ENCODE results near the gene EXOC4. TPM values are rescaled to one million over a fixed set of nuclear protein-coding genes. Genes with fewer than 3 reads are reported as not detected.

The EXOC4 gene
- total and polyA plus RNA-seq, 2 of the 8 experiments (the other 6 are each of a cell fraction or from before 2014, with no cell fraction given): 27.0 to 67.3 TPM

GRCh38 chr7:133408212-133408611 is 155.3 kb downstream of the EXOC4 start:
- no peak overlapping the region for H3K18ac ChIP-seq (ENCODE audit: extremely low read depth, low read length)
- no peaks in the 10 kb centered on the region for H3K9me3 ChIP-seq (ENCODE audit: insufficient read depth in 2 of 2, low read depth in 1 of 2, low read length in 1 of 2)
- FAIRE-seq (no peak), DNase-seq (ENCODE audit: low read depth in 1 of 2, low spot score in 2 of 2) (no peak)
- POLR2A ChIA-PET (ENCODE audit: partially characterized antibody): no interaction called here
- WGBS, 2 experiments (ENCODE audit: extremely low coverage in 1 of 2, insufficient coverage in 1 of 2, insufficient read length in 1 of 2, insufficient replicate concordance in 2 of 2, low coverage in 1 of 2, low lambda C conversion rate in 2 of 2, missing lambda C conversion rate in 1 of 2): 76% methylated on average over 2 of the region's 2 CpGs; no CpG with 5 or more reads in 1 of the 2 experiments
- H3K56ac ChIP-seq (replicated peaks; ENCODE audit: insufficient read length, low read depth, low read length): peak overlapping the region; percentile 42
- no peak overlapping the region for H4K91ac ChIP-seq (replicated peaks; ENCODE audit: insufficient read length, low read length)
- H3K4me3 ChIP-seq (ENCODE audit: extremely low read depth in 1 of 4, insufficient read depth in 2 of 4, low read depth in 3 of 4, low read length in 4 of 4): no peak overlapping the region
- no peak overlapping the region for H3K9ac ChIP-seq (replicated peaks in 1 of 4; ENCODE audit: extremely low read depth in 1 of 4, low read depth in 3 of 4, low read length in 3 of 4)
- no peak overlapping the region for H2AFZ ChIP-seq (ENCODE audit: low read length)
- H3K4ac ChIP-seq (replicated peaks; ENCODE audit: insufficient read length, low read depth, low read length): no peak overlapping the region
- no peak overlapping the region for H2BK20ac ChIP-seq (ENCODE audit: low read length)
- peaks cover 7% of the 10 kb centered on the region; the same call in 1 of the 2 replicates for H3K23me2 ChIP-seq (ENCODE audit: low read depth, low read length)
- H4K20me1 ChIP-seq (replicated peaks in 1 of 2; ENCODE audit: control insufficient read depth in 1 of 2, insufficient read depth in 2 of 2, low read length in 2 of 2): peaks cover 0 to 2% of the 10 kb centered on the region in 2 experiments
- H3K23ac ChIP-seq (ENCODE audit: insufficient read length): no peak overlapping the region
- H2AK5ac ChIP-seq (ENCODE audit: low read depth, low read length): no peak overlapping the region
- H4K5ac ChIP-seq (ENCODE audit: insufficient read length, low read depth, low read length): no peak overlapping the region
- no peaks in the 10 kb centered on the region for H3K79me2 ChIP-seq (ENCODE audit: control insufficient read depth in 1 of 2, insufficient read depth in 2 of 2, low read length in 2 of 2)
- no peaks in the 10 kb centered on the region for H3K27me3 ChIP-seq (replicated peaks in 1 of 4; ENCODE audit: control insufficient read depth in 3 of 4, extremely low read depth in 1 of 4, insufficient read depth in 3 of 4, low read length in 3 of 4)
- no peak overlapping the region for H3K14ac ChIP-seq (ENCODE audit: insufficient read length)
- no peak overlapping the region for H2BK15ac ChIP-seq (ENCODE audit: low read length)
- H2BK5ac ChIP-seq (ENCODE audit: low read depth, low read length): no peak overlapping the region
- no peak overlapping the region for H2BK120ac ChIP-seq (replicated peaks; ENCODE audit: low read depth, low read length)
- CTCF ChIA-PET (ENCODE audit: partially characterized antibody): interaction anchor here (1.2 kb wide), 1 partner anchor 65 kb away, joined by 4 read pairs; no protein-coding TSS in a partner anchor
- H3K4me2 ChIP-seq (ENCODE audit: insufficient read depth in 1 of 2, low read depth in 2 of 2, low read length in 2 of 2): no peak overlapping the region
- H2BK12ac ChIP-seq (ENCODE audit: low read depth, low read length): no peak overlapping the region
- no peaks in the 10 kb centered on the region for H3K4me1 ChIP-seq (replicated peaks in 1 of 4; ENCODE audit: control insufficient read depth in 3 of 4, insufficient read depth in 4 of 4, low read length in 3 of 4)
- H3K36me3 ChIP-seq (ENCODE audit: control insufficient read depth in 2 of 4, insufficient read depth in 4 of 4, low read length in 3 of 4): no peaks in the 10 kb centered on the region
- H3K27ac ChIP-seq (ENCODE audit: low read depth, low read length): no peak overlapping the region
- TF ChIP-seq POU5F1 (IDR thresholded peaks at IDR 0.05; ENCODE audit: low read depth, low read length) (no peak), BCL11A (IDR thresholded peaks at IDR 0.05; ENCODE audit: low read depth in 2 of 2, low read length in 2 of 2) (no peak), RNF2 (IDR thresholded peaks at IDR 0.05; ENCODE audit: borderline replicate concordance, low read depth, low read length, missing control alignments, poor library complexity, severe bottlenecking) (no peak), SP4 (IDR thresholded peaks at IDR 0.05; ENCODE audit: low read length) (no peak), TAF1 (IDR thresholded peaks at IDR 0.05; ENCODE audit: low read depth, low read length) (no peak), SAP30 (IDR thresholded peaks at IDR 0.05; ENCODE audit: insufficient read depth, insufficient replicate concordance, low read length) (no peak), RFX5 (IDR thresholded peaks at IDR 0.05; ENCODE audit: borderline replicate concordance, low read depth, low read length) (no peak), TCF12 (IDR thresholded peaks at IDR 0.05; ENCODE audit: low read depth, low read length) (no peak), POLR2AphosphoS5 (IDR thresholded peaks at IDR 0.05; ENCODE audit: low read depth, low read length) (no peak), E2F6 (IDR thresholded peaks at IDR 0.05) (no peak), SUZ12 (IDR thresholded peaks at IDR 0.05; ENCODE audit: low read length) (no peak), BACH1 (IDR thresholded peaks at IDR 0.05; ENCODE audit: low read length) (no peak), SIN3A (conservative IDR thresholded peaks at IDR 0.05 in 1 of 2, IDR thresholded peaks at IDR 0.05 in 1 of 2; ENCODE audit: low read depth in 1 of 2, low read length in 2 of 2) (no peak), SP1 (IDR thresholded peaks at IDR 0.05; ENCODE audit: low read depth, low read length) (no peak)
- H3K79me1 ChIP-seq (ENCODE audit: low read depth, low read length): peaks cover 6% of the 10 kb centered on the region; the same call in 1 of the 2 replicates
- H4K8ac ChIP-seq (ENCODE audit: extremely low read depth, insufficient read depth, low read length): no peak overlapping the region
